ENCODE results near the gene GEMIN7.

GEMIN7 gene

GRCh38 chr19:45090034-45090433 is 11.0 kb downstream of the GEMIN7 start:
- no peak for DNase-seq (ENCODE audit: low spot score)

- DNase-seq (ENCODE audit: low spot score), result no peak
Observed at GRCh38 chr19:45090606-45091005, 11.5 kb downstream of the GEMIN7 start.

GRCh38 chr19:45091031-45091923 is 12.2 kb downstream of the GEMIN7 start:
- peak; percentile 99 for DNase-seq (ENCODE audit: low spot score)

- peak; percentile 96 for DNase-seq (ENCODE audit: low spot score)
Observed at GRCh38 chr19:45092747-45093678, 14.0 kb downstream of the GEMIN7 start, which contains the start of gene PPP1R37. Gene PPP1R37, plus strand, starts transcription at chr19:45093179. Its CDS starts 147 bp downstream, at chr19:45093326.

GRCh38 chr19:45094137-45094536 is 15.1 kb downstream of the GEMIN7 start:
- no peak for DNase-seq (ENCODE audit: low spot score)

- DNase-seq (ENCODE audit: low spot score), result no peak
Observed at GRCh38 chr19:45094707-45095106, 15.6 kb downstream of the GEMIN7 start.

GRCh38 chr19:45095496-45096413 is 16.7 kb downstream of the GEMIN7 start:
- DNase-seq (ENCODE audit: low spot score), result no peak

- DNase-seq (ENCODE audit: low spot score), result no peak
Observed at GRCh38 chr19:45096700-45097099, 17.6 kb downstream of the GEMIN7 start.

- no peak for DNase-seq (ENCODE audit: low spot score)
Observed at GRCh38 chr19:45097450-45097775, 18.4 kb downstream of the GEMIN7 start.

GRCh38 chr19:45097776-45098520 is 18.9 kb downstream of the GEMIN7 start:
- DNase-seq (ENCODE audit: low spot score), result no peak

- DNase-seq (ENCODE audit: low spot score), result no peak
Observed at GRCh38 chr19:45098521-45099466, 19.7 kb downstream of the GEMIN7 start.

- DNase-seq (ENCODE audit: low spot score), result no peak
Observed at GRCh38 chr19:45099467-45100191, 20.6 kb downstream of the GEMIN7 start.

GRCh38 chr19:45100201-45100600 is 21.1 kb downstream of the GEMIN7 start:
- DNase-seq (ENCODE audit: low spot score), result no peak

- DNase-seq (ENCODE audit: low spot score), result no peak
Observed at GRCh38 chr19:45100846-45101252, 21.8 kb downstream of the GEMIN7 start.

- DNase-seq (ENCODE audit: low spot score), result no peak
Observed at GRCh38 chr19:45101806-45102205, 22.7 kb downstream of the GEMIN7 start.

GRCh38 chr19:45102481-45102880 is 23.4 kb downstream of the GEMIN7 start:
- no peak for DNase-seq (ENCODE audit: low spot score)

GRCh38 chr19:45103156-45103507 is 24.1 kb downstream of the GEMIN7 start:
- peak; percentile 54 for DNase-seq (ENCODE audit: low spot score)

- DNase-seq (ENCODE audit: low spot score), result peak; percentile 86
Observed at GRCh38 chr19:45103508-45104319, 24.7 kb downstream of the GEMIN7 start.

All from ecto neural progenitor cell (in vitro differentiated cells).